ENCODE data around the gene COG5. TPM values are rescaled to one million over a fixed set of nuclear protein-coding genes. Genes with fewer than 3 reads are reported as not detected.
A peak's percentile ranks its signal among the peaks of the same experiment; 100 is the strongest.

The COG5 gene
- total RNA-seq, 1 donor from 2014 or later, result 55.2 TPM

DNA sequence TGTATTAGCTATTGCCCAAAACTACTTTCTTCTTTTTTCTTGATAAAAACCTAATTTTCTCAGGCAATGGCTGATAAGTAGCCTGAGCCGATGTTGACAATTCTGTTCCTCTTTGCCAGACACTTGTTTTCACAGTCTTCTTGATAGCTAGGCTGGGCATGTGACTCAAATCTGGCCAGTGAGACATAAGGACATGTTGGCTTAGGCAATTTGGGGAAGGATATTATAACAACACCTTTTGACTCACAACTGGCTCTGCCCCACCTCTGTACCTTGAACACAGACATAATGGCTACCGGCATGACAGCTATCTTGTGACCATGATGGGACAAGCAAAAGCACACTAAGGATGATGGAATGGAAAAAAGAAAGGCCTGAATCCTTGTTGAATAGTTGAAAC is 166.7 kb downstream of the COG5 start:
- no peak overlapping the region for H3K27ac ChIP-seq
- H3K9me3 ChIP-seq, result no peaks in the 10 kb centered on the region
- no peak overlapping the region for H3K4me3 ChIP-seq
- no peaks in the 10 kb centered on the region for H3K36me3 ChIP-seq
- intact Hi-C loops (cut with DNase I), result no loop called here
- H3K27me3 ChIP-seq, result no peaks in the 10 kb centered on the region
- TF ChIP-seq, protein P1, sequence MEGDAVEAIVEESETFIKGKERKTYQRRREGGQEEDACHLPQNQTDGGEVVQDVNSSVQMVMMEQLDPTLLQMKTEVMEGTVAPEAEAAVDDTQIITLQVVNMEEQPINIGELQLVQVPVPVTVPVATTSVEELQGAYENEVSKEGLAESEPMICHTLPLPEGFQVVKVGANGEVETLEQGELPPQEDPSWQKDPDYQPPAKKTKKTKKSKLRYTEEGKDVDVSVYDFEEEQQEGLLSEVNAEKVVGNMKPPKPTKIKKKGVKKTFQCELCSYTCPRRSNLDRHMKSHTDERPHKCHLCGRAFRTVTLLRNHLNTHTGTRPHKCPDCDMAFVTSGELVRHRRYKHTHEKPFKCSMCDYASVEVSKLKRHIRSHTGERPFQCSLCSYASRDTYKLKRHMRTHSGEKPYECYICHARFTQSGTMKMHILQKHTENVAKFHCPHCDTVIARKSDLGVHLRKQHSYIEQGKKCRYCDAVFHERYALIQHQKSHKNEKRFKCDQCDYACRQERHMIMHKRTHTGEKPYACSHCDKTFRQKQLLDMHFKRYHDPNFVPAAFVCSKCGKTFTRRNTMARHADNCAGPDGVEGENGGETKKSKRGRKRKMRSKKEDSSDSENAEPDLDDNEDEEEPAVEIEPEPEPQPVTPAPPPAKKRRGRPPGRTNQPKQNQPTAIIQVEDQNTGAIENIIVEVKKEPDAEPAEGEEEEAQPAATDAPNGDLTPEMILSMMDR (IDR thresholded peaks at IDR 0.05), result no peak
- TF ChIP-seq POLR2A (IDR thresholded peaks at IDR 0.05) (no peak), POLR2AphosphoS5 (IDR thresholded peaks at IDR 0.05; ENCODE audit: insufficient read depth in 1 of 2, low read depth in 1 of 2) (no peak)
- H3K4me1 ChIP-seq, result peaks cover 16% of the 10 kb centered on the region
- no peak for DNase-seq (ENCODE audit: extremely low spot score in 2 of 2)

DNA sequence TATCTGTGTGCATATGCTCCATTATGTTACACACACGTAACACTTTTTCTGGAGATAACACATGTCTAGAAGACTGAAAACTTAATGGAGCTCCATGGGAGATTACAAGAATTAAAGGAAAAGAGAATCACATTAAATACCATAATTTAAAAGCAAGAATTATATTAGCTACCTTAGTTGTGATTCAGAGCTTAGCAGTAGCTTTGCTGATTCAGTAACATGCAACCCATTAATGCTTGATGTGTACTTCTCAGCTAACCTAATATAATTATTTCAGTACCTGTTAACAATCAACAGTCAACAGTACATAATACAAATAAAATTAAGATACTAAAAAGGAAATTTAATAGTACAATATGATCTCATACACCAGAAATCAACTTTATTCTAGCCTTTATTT is 167.6 kb downstream of the COG5 start:
- intact Hi-C loops (cut with DNase I), result no loop called here
- Histone ChIP-seq H3K36me3 (no peaks in the 10 kb centered on the region), H3K27ac (no peak overlapping the region), H3K9me3 (no peaks in the 10 kb centered on the region), H3K4me3 (no peak overlapping the region), H3K4me1 (peaks cover 20% of the 10 kb centered on the region), H3K27me3 (no peaks in the 10 kb centered on the region)
- no peak for DNase-seq (ENCODE audit: extremely low spot score in 2 of 2)
- no peak for TF ChIP-seq POLR2A (IDR thresholded peaks at IDR 0.05)
- TF ChIP-seq, protein P1 (IDR thresholded peaks at IDR 0.05), result no peak
- TF ChIP-seq POLR2AphosphoS5 (IDR thresholded peaks at IDR 0.05; ENCODE audit: insufficient read depth in 1 of 2, low read depth in 1 of 2), result no peak

DNA sequence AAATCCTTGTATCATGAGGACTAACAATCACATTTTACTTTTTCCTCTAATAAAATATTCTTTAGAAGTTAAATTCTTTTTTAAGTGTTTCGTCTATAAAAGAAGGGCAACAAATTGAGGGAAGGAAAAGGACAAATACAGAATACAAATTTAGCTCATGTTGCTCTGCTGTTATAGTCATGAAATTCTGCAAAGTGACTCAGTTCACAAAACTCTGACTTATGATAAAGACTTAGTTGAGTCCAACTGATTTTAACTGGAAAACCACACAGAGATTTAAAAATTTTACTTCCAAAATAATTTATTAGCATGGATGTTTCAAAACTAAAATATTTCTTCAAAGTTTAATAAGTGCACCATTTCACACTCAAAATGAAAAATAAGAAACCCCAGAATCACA is 168.9 kb downstream of the COG5 start:
- TF ChIP-seq POLR2A (IDR thresholded peaks at IDR 0.05), result no peak
- TF ChIP-seq, protein P1 (IDR thresholded peaks at IDR 0.05), result no peak
- no peak for TF ChIP-seq POLR2AphosphoS5 (IDR thresholded peaks at IDR 0.05; ENCODE audit: insufficient read depth in 1 of 2, low read depth in 1 of 2)
- H3K27ac ChIP-seq, result peak overlapping the region; percentile 26
- H3K4me3 ChIP-seq, result no peak overlapping the region
- intact Hi-C loops (cut with DNase I), result no loop called here
- H3K36me3 ChIP-seq, result no peaks in the 10 kb centered on the region
- H3K27me3 ChIP-seq, result no peaks in the 10 kb centered on the region
- H3K9me3 ChIP-seq, result no peaks in the 10 kb centered on the region
- peaks cover 20% of the 10 kb centered on the region for H3K4me1 ChIP-seq
- DNase-seq (ENCODE audit: extremely low spot score in 2 of 2), result no peak

DNA sequence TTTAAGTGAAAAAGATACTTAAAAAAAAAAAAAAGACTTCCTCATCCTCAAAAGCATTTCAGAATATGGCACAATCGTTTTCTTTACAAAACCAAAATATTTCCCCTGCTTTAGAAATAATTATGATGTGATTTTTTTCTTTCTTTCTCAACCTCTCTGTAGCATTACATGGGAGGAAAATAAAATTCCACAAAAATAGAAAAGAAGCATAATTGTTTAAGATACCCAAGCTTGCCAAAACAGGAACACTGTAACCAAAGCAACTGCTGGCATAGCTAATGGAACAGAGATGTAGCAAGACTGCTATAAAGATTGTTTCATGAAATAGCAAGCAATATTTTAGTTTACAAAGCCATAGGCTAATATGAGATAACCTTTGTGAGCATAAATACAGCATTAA is 169.4 kb downstream of the COG5 start:
- Histone ChIP-seq H3K9me3 (no peaks in the 10 kb centered on the region), H3K4me3 (no peak overlapping the region), H3K27me3 (no peaks in the 10 kb centered on the region), H3K27ac (peak overlapping the region; percentile 75), H3K36me3 (no peaks in the 10 kb centered on the region), H3K4me1 (peaks cover 20% of the 10 kb centered on the region)
- intact Hi-C loops (cut with DNase I), result no loop called here
- TF ChIP-seq, protein P1 (IDR thresholded peaks at IDR 0.05), result no peak
- TF ChIP-seq POLR2AphosphoS5 (IDR thresholded peaks at IDR 0.05; ENCODE audit: insufficient read depth in 1 of 2, low read depth in 1 of 2) (no peak), POLR2A (IDR thresholded peaks at IDR 0.05) (no peak)
- no peak for DNase-seq (ENCODE audit: extremely low spot score in 2 of 2)

DNA sequence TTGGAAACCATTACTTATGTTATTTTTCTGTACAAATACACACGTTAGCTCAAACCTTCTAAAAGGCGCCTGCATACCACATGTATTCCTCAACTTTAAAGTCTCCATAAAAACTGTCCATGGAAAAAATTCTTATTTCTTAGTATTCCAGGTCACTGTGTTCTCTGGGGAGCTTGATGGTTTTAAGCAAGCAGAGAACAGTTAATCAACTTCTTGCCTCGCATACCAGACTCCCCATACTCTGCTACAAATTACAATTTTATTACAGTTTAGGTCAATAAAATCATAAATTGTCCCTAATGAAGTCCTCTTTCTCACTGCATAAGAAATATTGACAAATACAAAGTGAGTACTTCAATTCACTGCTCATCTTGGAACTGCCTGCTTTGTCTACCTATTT is 170.9 kb downstream of the COG5 start:
- no peak for DNase-seq (ENCODE audit: extremely low spot score in 2 of 2)
- intact Hi-C loops (cut with DNase I), result no loop called here
- Histone ChIP-seq H3K36me3 (no peaks in the 10 kb centered on the region), H3K27ac (peak overlapping the region; percentile 75), H3K27me3 (no peaks in the 10 kb centered on the region), H3K4me3 (no peak overlapping the region), H3K4me1 (peaks cover 26% of the 10 kb centered on the region), H3K9me3 (no peaks in the 10 kb centered on the region)
- no peak for TF ChIP-seq POLR2A (IDR thresholded peaks at IDR 0.05)
- TF ChIP-seq, protein P1 (IDR thresholded peaks at IDR 0.05), result no peak
- peak; percentile 26 to 39 for TF ChIP-seq POLR2AphosphoS5 (IDR thresholded peaks at IDR 0.05; ENCODE audit: insufficient read depth in 1 of 2, low read depth in 1 of 2)
